ENCODE results near the gene FBXO10. TPM values are rescaled to one million over a fixed set of nuclear protein-coding genes. Genes with fewer than 3 reads are reported as not detected.
A peak's percentile ranks its signal among the peaks of the same experiment; 100 is the strongest.
"Not testable (repeated sequence)": the region's sequence is repeated elsewhere in the genome, so short reads cannot be mapped to it uniquely, and the experiment has no call there.

FBXO10 gene
- total RNA-seq, 2 experiments from 2014 or later, result 1.9 TPM

DNA sequence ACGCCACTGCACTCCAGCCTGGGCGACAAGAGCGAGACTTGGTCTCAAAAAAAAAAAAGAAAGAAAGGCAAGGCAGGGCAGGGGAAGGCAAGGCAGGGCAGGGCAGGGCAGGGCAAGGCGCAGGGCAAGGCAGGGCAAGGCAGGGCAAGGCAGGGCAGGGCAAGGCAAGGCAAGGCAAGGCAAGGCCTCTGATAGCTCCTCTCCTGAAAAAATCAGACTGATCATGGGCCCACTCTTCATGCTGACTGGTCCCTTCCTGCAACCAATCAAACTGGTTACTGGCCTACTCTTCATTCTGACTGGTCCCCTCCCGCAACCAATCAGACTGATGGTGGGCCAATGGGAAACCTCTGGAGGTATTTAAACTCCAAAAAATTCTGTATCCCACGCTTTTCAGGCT is 107.6 kb downstream of the FBXO10 start:
- H3K36me3 Mint-ChIP-seq, result peaks cover 6% of the 10 kb centered on the region
- no peak for DNase-seq
- H3K9me3 Mint-ChIP-seq, result peaks cover 2% of the 10 kb centered on the region
- H3K27ac Mint-ChIP-seq, result no peak overlapping the region
- no peak overlapping the region for H3K4me3 Mint-ChIP-seq
- H3K4me1 Mint-ChIP-seq, result peaks cover 21% of the 10 kb centered on the region
- no peaks in the 10 kb centered on the region for H3K27me3 Mint-ChIP-seq

DNA sequence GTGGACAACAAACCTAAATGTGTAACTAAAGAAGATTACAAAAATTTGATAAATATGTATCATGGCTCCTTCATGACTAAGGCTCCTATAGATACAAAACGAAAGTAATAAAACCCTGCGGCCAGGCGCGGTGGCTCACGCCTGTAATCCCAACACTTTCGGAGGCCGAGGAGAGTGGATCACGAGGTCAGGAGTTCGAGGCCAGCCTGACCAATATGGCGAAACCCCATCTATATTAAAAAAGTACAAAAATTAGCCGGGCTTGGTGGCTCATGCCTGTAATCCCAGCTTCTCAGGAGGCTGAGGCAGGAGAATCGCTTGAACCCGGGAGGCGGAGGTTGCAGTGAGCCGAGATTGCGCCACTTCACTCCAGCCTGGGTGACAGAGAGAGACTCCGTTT is 108.7 kb downstream of the FBXO10 start:
- H3K36me3 Mint-ChIP-seq, H3K27ac Mint-ChIP-seq, H3K9me3 Mint-ChIP-seq, H3K27me3 Mint-ChIP-seq, H3K4me3 Mint-ChIP-seq, DNase-seq: not testable (repeated sequence)
- peaks cover 31% of the 10 kb centered on the region for H3K4me1 Mint-ChIP-seq

DNA sequence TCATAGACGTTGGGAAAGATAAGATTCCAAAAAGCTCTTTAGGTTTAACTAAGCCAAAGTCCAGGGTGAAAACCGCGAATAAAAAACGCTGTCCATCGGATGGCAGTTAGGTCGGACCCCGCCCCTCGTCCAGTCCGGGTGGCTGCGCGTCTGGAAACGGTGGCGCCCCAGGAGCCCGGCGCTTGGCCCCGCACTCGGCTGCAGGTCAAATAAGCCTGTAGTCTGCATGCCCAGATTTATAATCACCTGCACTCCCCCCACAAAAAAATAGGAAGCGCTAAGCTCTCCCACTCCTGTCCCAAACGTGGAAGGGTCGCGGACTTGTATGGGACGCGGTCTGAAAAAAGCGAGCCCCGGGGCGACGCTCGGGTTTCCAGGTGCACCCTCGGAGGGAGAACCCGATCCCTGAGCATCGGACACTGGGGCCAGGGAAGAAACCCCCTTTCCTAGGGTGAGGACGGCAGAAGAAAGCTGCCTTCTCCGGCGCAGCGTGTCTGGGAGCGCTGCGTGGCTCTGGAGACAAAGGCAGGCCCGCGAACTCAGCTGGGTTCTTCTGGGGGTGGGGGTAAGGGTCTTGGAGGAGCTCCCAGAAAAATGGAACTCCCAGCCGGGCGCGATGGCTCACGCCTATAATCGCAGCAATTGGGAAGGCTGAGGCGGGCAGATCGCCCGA is 110.0 kb downstream of the FBXO10 start:
- Mint-ChIP-seq H3K27me3 (no peaks in the 10 kb centered on the region), H3K27ac (peak overlapping the region; percentile 98), H3K4me1 (peaks cover 29% of the 10 kb centered on the region), H3K36me3 (peaks cover 12% of the 10 kb centered on the region), H3K4me3 (peak overlapping the region; percentile 97), H3K9me3 (no peaks in the 10 kb centered on the region)
- DNase-seq, result peak; percentile 30

DNA sequence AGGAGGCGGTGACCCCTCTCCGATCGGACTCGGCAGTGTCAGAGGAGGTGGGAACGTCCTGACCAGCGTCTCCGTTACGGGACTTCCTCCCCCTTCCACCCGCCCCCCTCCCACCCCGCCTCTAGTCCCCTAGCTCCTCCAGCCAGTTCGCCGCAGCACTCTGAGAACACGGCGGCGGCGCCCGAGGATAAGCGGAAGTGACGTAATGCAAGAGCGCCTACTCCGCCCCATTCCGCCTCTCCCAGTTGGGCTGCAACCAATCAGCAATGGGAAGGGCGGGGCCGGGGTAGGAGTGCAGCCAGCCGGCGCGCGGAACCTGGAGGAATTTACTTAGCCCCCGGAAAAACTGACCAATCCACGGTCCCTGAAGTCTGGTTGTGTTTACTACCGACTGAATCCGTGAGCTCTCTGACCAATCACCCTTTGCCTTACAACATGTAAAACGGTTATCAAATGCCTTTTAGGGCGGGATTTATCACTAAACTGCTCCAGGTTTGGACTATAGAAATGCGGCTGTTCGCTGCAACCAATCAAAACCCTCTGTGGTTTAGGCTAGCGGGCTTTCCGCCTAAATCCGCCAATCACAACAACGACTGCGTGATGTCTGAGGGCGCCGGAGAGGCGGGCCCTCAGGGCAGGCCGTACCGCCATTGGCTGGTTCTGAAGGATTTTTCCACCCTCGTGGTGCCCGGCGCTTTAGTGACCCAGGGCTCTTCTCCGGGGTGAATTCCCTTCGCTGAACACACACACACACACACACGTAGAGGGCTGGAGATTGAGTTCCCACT is 110.7 kb downstream of the FBXO10 start, which contains the start of gene ZBTB5:
ZBTB5 (minus strand) TSS at position 202 of the 788 bp plus-strand sequence. CDS start 22,899 bp downstream, outside the sequence.
- H3K27ac Mint-ChIP-seq, result peak within 1 kb of the TSS; percentile 98
- DNase-seq, result peak; percentile 99
- peaks cover 12% of the 10 kb centered on the region for H3K36me3 Mint-ChIP-seq
- peak within 1 kb of the TSS; percentile 97 for H3K4me3 Mint-ChIP-seq
- peaks cover 32% of the 10 kb centered on the region for H3K4me1 Mint-ChIP-seq
- no peaks in the 10 kb centered on the region for H3K9me3 Mint-ChIP-seq
- no peaks in the 10 kb centered on the region for H3K27me3 Mint-ChIP-seq

DNA sequence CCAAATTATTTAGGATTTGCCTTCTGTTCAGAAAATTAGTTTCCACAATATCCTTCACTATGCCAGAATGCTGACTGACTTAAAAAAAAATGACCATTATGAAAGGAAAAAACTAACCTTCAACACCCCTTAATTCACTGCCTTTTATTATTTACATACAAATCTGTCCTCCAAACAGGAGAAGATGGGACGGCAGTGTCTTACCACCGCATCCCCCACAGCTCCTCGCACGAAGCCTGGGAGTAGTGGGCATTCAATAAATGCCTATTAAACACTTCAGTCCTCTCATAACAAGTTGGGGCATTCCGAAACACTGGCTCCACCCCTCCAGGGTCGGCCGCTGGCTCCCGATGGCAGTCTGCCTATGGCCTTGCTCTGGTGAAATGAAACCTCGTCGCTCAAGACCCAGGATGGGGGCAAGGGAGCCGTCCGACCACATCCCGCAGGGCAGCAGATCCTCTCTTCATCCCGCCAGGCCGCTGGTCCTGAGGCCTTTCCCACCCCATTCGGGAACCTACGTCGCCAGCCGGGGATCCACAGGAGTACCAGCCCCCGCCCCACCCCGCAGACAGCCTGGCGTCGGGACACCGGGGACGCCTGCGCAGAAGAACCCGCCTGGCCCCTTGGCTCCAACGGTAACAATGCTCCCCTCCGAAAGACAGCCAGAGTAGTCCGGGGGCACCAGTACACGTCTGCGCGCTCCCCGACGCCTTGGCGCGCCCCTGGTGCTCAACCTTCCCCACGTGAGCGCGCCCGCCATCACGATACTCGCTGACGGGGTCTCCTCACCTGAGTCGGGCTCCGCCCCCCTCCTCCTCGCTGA is 111.5 kb downstream of the FBXO10 start:
- Mint-ChIP-seq H3K36me3 (peaks cover 12% of the 10 kb centered on the region), H3K4me3 (peak overlapping the region; percentile 97), H3K27me3 (no peaks in the 10 kb centered on the region), H3K27ac (peak overlapping the region; percentile 98), H3K9me3 (no peaks in the 10 kb centered on the region), H3K4me1 (peaks cover 32% of the 10 kb centered on the region)
- peak; percentile 93 for DNase-seq

DNA sequence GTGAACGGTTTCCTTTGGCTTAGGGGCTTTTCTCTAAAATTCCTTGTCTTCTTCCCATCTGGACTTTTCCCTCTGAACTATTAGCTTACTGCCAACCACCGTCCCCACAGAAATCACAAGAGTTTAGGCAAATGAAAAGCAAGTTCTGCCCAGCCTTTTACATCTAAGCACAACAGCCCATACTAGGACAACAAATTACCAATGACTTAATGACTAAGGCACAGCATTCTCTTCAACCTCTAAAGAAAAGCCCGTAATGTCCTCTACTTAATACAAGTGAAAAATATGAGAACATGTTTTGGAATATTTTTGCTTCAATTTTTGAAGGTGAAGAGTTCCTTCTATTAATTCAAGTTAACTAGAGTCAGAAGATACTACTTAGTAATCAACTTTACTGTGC is 112.2 kb downstream of the FBXO10 start:
- Mint-ChIP-seq H3K27me3 (no peaks in the 10 kb centered on the region), H3K4me3 (peak overlapping the region; percentile 97), H3K9me3 (no peaks in the 10 kb centered on the region), H3K4me1 (peaks cover 32% of the 10 kb centered on the region), H3K27ac (peak overlapping the region; percentile 98), H3K36me3 (peaks cover 12% of the 10 kb centered on the region)
- no peak for DNase-seq

Other genes starting within 250 kb of the FBXO10 start
- 10 to 100 TPM; 79.5 to 82.0 TPM for gene GRHPR, start 153.7 kb downstream of the FBXO10 start, total RNA-seq
- gene ZBTB5, start 110.9 kb downstream of the FBXO10 start, total RNA-seq, result 1 to 10 TPM; 7.0 to 7.6 TPM
- 10 to 100 TPM; 78.7 to 79.8 TPM for gene POLR1E, start 90.4 kb downstream of the FBXO10 start, total RNA-seq
- gene TOMM5, start 16.2 kb upstream of the FBXO10 start, total RNA-seq, result 100 to 1,000 TPM; 219 to 222 TPM
- gene FRMPD1, start 74.6 kb upstream of the FBXO10 start, total RNA-seq, result not detected
- 10 to 100 TPM in 1 of 2 experiments, 1 to 10 TPM in 1; 9.4 to 10.3 TPM for gene TRMT10B, start 177.4 kb upstream of the FBXO10 start, total RNA-seq
- gene EXOSC3, start 208.7 kb upstream of the FBXO10 start, total RNA-seq, result 100 to 1,000 TPM; 139 to 147 TPM
- 10 to 100 TPM; 10.5 to 12.9 TPM for gene DCAF10, start 224.4 kb upstream of the FBXO10 start, total RNA-seq